Cardiac muscle cell (in vitro differentiated cells and primary cell): Measurements from ENCODE around the gene PARD3. TPM values are rescaled to one million over a fixed set of nuclear protein-coding genes. Genes with fewer than 3 reads are reported as not detected.
A peak's percentile ranks its signal among the peaks of the same experiment; 100 is the strongest.

Source experiments
- DNase-seq, 2 donors: peaks; one replicate each; pipeline versions ENCODE4 v3.0.0 to v3.0.0-alpha.2; 2010 to 2017; ENCODE audit warnings: low read depth in 1 of 2, low spot score in 1 of 2
- H3K27ac ChIP-seq: fragments of 200-600 bp; sonication (generic); 2 replicates; pipeline ENCODE4 v1.5.1; 2016
- H3K27me3 ChIP-seq: fragments of 200-600 bp; sonication (generic); 2 replicates; pipeline ENCODE4 v1.6.0; 2016; ENCODE audit warnings: control low read depth
- H3K36me3 ChIP-seq: fragments of 200-600 bp; sonication (generic); 2 replicates; pipeline ENCODE4 v1.5.1; 2016; ENCODE audit warnings: control low read depth
- H3K4me1 ChIP-seq: fragments of 200-600 bp; sonication (generic); 2 replicates; pipeline ENCODE4 v1.8.1; 2017; ENCODE audit warnings: low read depth, mild to moderate bottlenecking, mixed run types
- H3K4me3 ChIP-seq: fragments of 200-600 bp; sonication (generic); 2 replicates; pipeline ENCODE4 v1.5.1; 2016; ENCODE audit warnings: mild to moderate bottlenecking
- H3K9me3 ChIP-seq: fragments of 200-600 bp; sonication (generic); 2 replicates; pipeline ENCODE4 v1.5.1; 2017; ENCODE audit warnings: low read depth, mild to moderate bottlenecking, control low read depth
- polyA plus RNA-seq: library from polyadenylated mRNA; unstranded; fragments of >200 nt; fragmentation: Nextera tagmentation; extraction: Ambion mirVana; gene quantifications from 2 replicates; pipeline ENCODE4 v1.2.1, GENCODE V29; 2016
- total RNA-seq: library from RNA; depleted of rRNA; stranded (reverse); fragments of >200 nt; gene quantifications from 2 replicates; pipeline ENCODE4 v1.2.3, GENCODE V29; 2016
- TF ChIP-seq, protein P1 (sequence below): IDR thresholded peaks from 2 replicates; pipeline ENCODE4 v1.5.1; 2012; ENCODE audit warnings: low read depth, mild to moderate bottlenecking, low read length

The PARD3 gene
- total and polyA plus RNA-seq, 2 experiments from 2014 or later: 36.5 to 64.8 TPM

- H3K27me3 ChIP-seq: no peaks in the 10 kb centered on the region
- no peaks in the 10 kb centered on the region for H3K9me3 ChIP-seq
- no peak overlapping the region for H3K27ac ChIP-seq
- TF ChIP-seq, protein P1, sequence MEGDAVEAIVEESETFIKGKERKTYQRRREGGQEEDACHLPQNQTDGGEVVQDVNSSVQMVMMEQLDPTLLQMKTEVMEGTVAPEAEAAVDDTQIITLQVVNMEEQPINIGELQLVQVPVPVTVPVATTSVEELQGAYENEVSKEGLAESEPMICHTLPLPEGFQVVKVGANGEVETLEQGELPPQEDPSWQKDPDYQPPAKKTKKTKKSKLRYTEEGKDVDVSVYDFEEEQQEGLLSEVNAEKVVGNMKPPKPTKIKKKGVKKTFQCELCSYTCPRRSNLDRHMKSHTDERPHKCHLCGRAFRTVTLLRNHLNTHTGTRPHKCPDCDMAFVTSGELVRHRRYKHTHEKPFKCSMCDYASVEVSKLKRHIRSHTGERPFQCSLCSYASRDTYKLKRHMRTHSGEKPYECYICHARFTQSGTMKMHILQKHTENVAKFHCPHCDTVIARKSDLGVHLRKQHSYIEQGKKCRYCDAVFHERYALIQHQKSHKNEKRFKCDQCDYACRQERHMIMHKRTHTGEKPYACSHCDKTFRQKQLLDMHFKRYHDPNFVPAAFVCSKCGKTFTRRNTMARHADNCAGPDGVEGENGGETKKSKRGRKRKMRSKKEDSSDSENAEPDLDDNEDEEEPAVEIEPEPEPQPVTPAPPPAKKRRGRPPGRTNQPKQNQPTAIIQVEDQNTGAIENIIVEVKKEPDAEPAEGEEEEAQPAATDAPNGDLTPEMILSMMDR: no peak
- H3K36me3 ChIP-seq: peaks cover 4% of the 10 kb centered on the region
- H3K4me1 ChIP-seq: peaks cover 11% of the 10 kb centered on the region
- no peak overlapping the region for H3K4me3 ChIP-seq
- peak in 1 of 2 donors; percentile 72 for DNase-seq
Observed at GRCh38 chr10:34112171-34112782, 702.8 kb downstream of the PARD3 start.

DNA sequence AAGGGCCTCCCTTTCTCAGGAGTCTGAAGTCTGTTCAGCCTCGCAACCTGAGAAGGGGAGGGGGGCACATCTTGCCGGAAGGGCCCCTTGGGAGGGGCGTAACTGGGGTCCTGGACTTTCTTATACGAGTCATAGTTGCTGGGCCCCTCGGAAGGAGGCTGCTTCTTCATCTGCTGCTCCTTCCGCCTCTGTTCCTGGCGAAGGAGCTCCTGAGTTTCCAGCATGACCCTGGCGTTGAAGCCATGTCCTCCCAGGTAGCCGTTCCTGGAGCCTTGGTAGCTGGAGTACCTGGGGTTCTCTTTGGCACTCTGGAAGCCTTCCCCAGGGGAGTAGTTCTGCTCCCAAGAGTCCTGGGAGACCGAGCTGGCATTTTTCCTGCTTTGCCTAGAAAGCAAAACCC is 703.9 kb downstream of the PARD3 start:
- Histone ChIP-seq H3K36me3 (peaks cover 4% of the 10 kb centered on the region), H3K27ac (no peak overlapping the region), H3K9me3 (no peaks in the 10 kb centered on the region), H3K4me3 (no peak overlapping the region), H3K4me1 (peaks cover 4% of the 10 kb centered on the region), H3K27me3 (no peaks in the 10 kb centered on the region)
- TF ChIP-seq, protein P1: no peak
- DNase-seq: no peak

DNA sequence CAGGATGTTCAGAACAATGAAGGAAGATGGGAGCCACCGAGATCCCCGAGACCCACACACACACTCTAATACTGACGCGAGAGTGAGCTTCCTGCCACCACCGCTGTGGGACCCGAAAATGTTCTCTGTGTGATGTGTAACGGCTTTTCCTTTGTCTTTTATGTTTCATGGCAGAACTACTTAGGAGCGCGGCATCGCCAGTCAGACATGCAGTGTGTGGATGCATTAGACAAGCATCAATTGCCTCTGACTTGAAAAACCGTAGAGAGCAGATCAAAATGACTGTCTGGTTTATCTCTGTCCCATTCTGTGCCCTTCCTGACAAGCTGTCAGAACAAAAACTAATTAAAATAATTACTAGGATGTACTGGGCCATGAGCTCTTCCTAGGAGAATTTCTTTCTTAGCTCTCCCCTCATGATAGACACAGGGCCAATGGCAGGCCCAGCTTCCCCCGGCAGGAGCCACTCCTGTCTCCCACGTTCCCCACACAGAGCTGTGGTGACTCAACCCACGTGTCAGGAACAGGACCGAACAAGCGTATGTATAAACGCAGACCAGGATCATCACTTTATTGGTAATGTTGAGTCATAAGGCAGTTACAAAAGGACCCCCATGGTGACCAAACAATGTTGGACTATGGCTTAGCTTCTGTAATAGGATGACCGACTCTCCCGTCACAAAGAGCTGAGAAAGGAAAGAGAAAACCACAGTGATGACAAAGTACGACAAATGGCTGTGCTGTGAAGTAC is 705.0 kb downstream of the PARD3 start:
- no peaks in the 10 kb centered on the region for H3K27me3 ChIP-seq
- peak in 1 of 2 donors; percentile 27 for DNase-seq
- no peak overlapping the region for H3K27ac ChIP-seq
- TF ChIP-seq, protein P1: no peak
- H3K4me3 ChIP-seq: no peak overlapping the region
- H3K36me3 ChIP-seq: peaks cover 4% of the 10 kb centered on the region
- H3K9me3 ChIP-seq: no peaks in the 10 kb centered on the region
- H3K4me1 ChIP-seq: no peaks in the 10 kb centered on the region

DNA sequence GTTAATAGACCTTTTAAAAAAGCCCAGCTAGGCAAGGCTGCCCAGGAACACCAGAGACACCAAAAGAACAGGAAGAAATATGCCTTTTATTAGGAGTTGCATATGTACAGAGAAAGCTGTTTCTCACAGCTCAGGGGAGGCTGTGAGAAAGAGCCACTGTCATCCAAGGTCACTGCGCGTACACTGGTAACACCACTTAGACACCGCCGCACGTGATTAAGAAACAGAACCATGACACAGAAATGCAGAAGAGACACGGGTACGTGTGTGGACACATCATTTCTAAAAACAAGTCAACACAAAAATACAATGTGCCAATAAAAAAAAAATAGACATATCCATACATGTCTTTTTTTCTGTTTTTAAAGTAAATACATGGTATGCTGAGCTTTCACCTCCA is 705.6 kb downstream of the PARD3 start:
- no peak overlapping the region for H3K27ac ChIP-seq

GRCh38 chr10:34107626-34108516 is 707.2 kb downstream of the PARD3 start:
- TF ChIP-seq, protein P1: no peak
- Histone ChIP-seq H3K27ac (no peak overlapping the region), H3K9me3 (no peaks in the 10 kb centered on the region), H3K27me3 (no peaks in the 10 kb centered on the region), H3K4me1 (no peaks in the 10 kb centered on the region), H3K4me3 (no peak overlapping the region), H3K36me3 (peaks cover 4% of the 10 kb centered on the region)
- no peak for DNase-seq

More for the DNA sequence above, 705.6 kb downstream of the PARD3 start:
- TF ChIP-seq, protein P1: no peak
- DNase-seq: no peak
- Histone ChIP-seq H3K36me3 (peaks cover 4% of the 10 kb centered on the region), H3K4me1 (no peaks in the 10 kb centered on the region), H3K9me3 (no peaks in the 10 kb centered on the region), H3K4me3 (no peak overlapping the region), H3K27me3 (no peaks in the 10 kb centered on the region)
